Mesenchymal stem cell (in vitro differentiated cells and primary cell): ENCODE data around the gene GPX4.

Source experiments
- DNase-seq: peaks from one replicate; pipeline ENCODE4 v3.0.0-alpha.2; 2013
- H2AFZ ChIP-seq: one replicate; pipeline ENCODE4 v1.6.1; 2013; ENCODE audit warnings: low read depth, mild to moderate bottlenecking, control low read depth, inconsistent platforms, low read length, moderate library complexity
- H2AK5ac ChIP-seq: 2 replicates; pipeline ENCODE4 v1.6.1; 2013; ENCODE audit warnings: low read length, moderate library complexity, mild to moderate bottlenecking, inconsistent platforms; ENCODE audit not compliant: severe bottlenecking
- H2BK120ac ChIP-seq: one replicate; pipeline ENCODE4 v1.6.1; 2013; ENCODE audit warnings: low read depth, mild to moderate bottlenecking, inconsistent platforms, low read length, moderate library complexity
- H2BK12ac ChIP-seq, 2 experiments: one replicate each; pipeline ENCODE4 v1.6.1; 2013; ENCODE audit warnings: inconsistent platforms in 2 of 2, low read length in 2 of 2, mild to moderate bottlenecking in 2 of 2, moderate library complexity in 2 of 2, control low read depth in 1 of 2
- H2BK15ac ChIP-seq: one replicate; pipeline ENCODE4 v1.6.1; 2013; ENCODE audit warnings: mild to moderate bottlenecking, low read depth, inconsistent platforms; ENCODE audit not compliant: poor library complexity, severe bottlenecking
- H2BK5ac ChIP-seq: 2 replicates; pipeline ENCODE4 v1.6.1; 2013; ENCODE audit warnings: low read depth, mild to moderate bottlenecking, low read length, control low read depth, inconsistent platforms; ENCODE audit not compliant: poor library complexity, severe bottlenecking
- H3K14ac ChIP-seq, 2 experiments: one replicate each; pipeline ENCODE4 v1.6.1; 2013; ENCODE audit warnings: inconsistent platforms in 2 of 2, low read length in 2 of 2, control low read depth in 1 of 2, mild to moderate bottlenecking in 1 of 2, moderate library complexity in 1 of 2
- H3K18ac ChIP-seq, 2 experiments: one replicate each; pipeline ENCODE4 v1.6.1; 2013; ENCODE audit warnings: inconsistent platforms in 2 of 2, low read length in 2 of 2, control low read depth in 1 of 2, low read depth in 1 of 2, mild to moderate bottlenecking in 1 of 2
- H3K23ac ChIP-seq, 2 experiments: one replicate each; pipeline ENCODE4 v1.6.1; 2013; ENCODE audit warnings: inconsistent platforms in 2 of 2, low read length in 2 of 2, mild to moderate bottlenecking in 2 of 2, moderate library complexity in 2 of 2, control low read depth in 1 of 2
- H3K27ac ChIP-seq: 2 replicates; pipeline ENCODE4 v1.5.1; 2013; ENCODE audit warnings: mild to moderate bottlenecking, moderate library complexity, low read length, control low read depth, inconsistent platforms; ENCODE audit not compliant: poor library complexity, severe bottlenecking
- H3K27me3 ChIP-seq, 2 experiments: 2 replicates each; pipeline versions ENCODE4 v1.6.1 to v1.7.0; 2013; ENCODE audit warnings: low read length in 2 of 2, mild to moderate bottlenecking in 2 of 2, moderate library complexity in 2 of 2, control low read depth in 1 of 2, inconsistent platforms in 1 of 2; ENCODE audit not compliant: control insufficient read depth in 1 of 2, insufficient read depth in 1 of 2
- H3K36me3 ChIP-seq, 2 experiments: 2 replicates each; pipeline versions ENCODE4 v1.6.1 to v1.7.0; 2013; ENCODE audit warnings: low read length in 2 of 2, control low read depth in 1 of 2, inconsistent platforms in 1 of 2, low read depth in 1 of 2, mild to moderate bottlenecking in 1 of 2; ENCODE audit not compliant: insufficient read depth in 2 of 2, control insufficient read depth in 1 of 2
- H3K4ac ChIP-seq, 2 experiments: one replicate each; pipeline ENCODE4 v1.6.1; 2013; ENCODE audit warnings: inconsistent platforms in 2 of 2, low read length in 2 of 2, mild to moderate bottlenecking in 2 of 2, moderate library complexity in 2 of 2, control low read depth in 1 of 2, low read depth in 1 of 2
- H3K4me1 ChIP-seq: 2 replicates; pipeline ENCODE4 v1.6.1; 2013; ENCODE audit warnings: low read depth, low read length, control low read depth; ENCODE audit not compliant: control insufficient read depth, insufficient read depth
- H3K4me2 ChIP-seq: 2 replicates; pipeline ENCODE4 v1.6.1; 2013; ENCODE audit warnings: low read length, mild to moderate bottlenecking, inconsistent platforms; ENCODE audit not compliant: poor library complexity, severe bottlenecking
- H3K4me3 ChIP-seq, 2 experiments: 2 replicates each; pipeline versions ENCODE4 v1.5.1 to v1.7.0; 2013; ENCODE audit warnings: low read length in 2 of 2, mild to moderate bottlenecking in 2 of 2, control low read depth in 1 of 2, low read depth in 1 of 2; ENCODE audit not compliant: insufficient read depth in 1 of 2
- H3K79me1 ChIP-seq: replicated peaks from 2 replicates; pipeline ENCODE4 v1.6.1; 2013; ENCODE audit warnings: mild to moderate bottlenecking, control low read depth, low read length, inconsistent platforms; ENCODE audit not compliant: poor library complexity, severe bottlenecking
- H3K9ac ChIP-seq: 2 replicates; pipeline ENCODE4 v1.7.0; 2013; ENCODE audit warnings: mild to moderate bottlenecking, low read length, moderate library complexity
- H3K9me3 ChIP-seq: 2 replicates; pipeline ENCODE4 v1.7.0; 2013; ENCODE audit warnings: mild to moderate bottlenecking, low read length; ENCODE audit not compliant: control insufficient read depth
- H4K8ac ChIP-seq: one replicate; pipeline ENCODE4 v1.6.1; 2013; ENCODE audit warnings: inconsistent platforms, mild to moderate bottlenecking, low read length, moderate library complexity
- H4K91ac ChIP-seq: one replicate; pipeline ENCODE4 v1.6.1; 2013; ENCODE audit warnings: mild to moderate bottlenecking, low read length, inconsistent platforms
- WGBS: methylation state at CpG from one replicate; pipeline ENCODE4 v1.1.7; 2013; ENCODE audit warnings: mixed read lengths; 5-methylcytosine and 5-hydroxymethylcytosine counted together

The GPX4 gene

GRCh38 chr19:1107661-1108261 lies 4.0 kb downstream of the GPX4 start:
- Histone ChIP-seq H3K23ac (no peak overlapping the region), H3K79me1 (peaks cover 6% of the 10 kb centered on the region), H4K8ac (no peak overlapping the region), H3K4me2 (no peak overlapping the region), H3K9ac (no peak overlapping the region), H3K4me1 (peaks cover 35% of the 10 kb centered on the region), H2BK15ac (no peak overlapping the region), H2BK120ac (no peak overlapping the region), H3K18ac (no peak overlapping the region), H2AK5ac (no peak overlapping the region), H3K14ac (no peak overlapping the region), H3K4me3 (no peak overlapping the region), H4K91ac (no peak overlapping the region), H2BK5ac (no peak overlapping the region), H3K27me3 (no peaks in the 10 kb centered on the region), H3K4ac (no peak overlapping the region), H3K27ac (peak overlapping the region; percentile 13), H2BK12ac (no peak overlapping the region), H3K36me3 (peaks cover 44 to 79% of the 10 kb centered on the region in 2 experiments), H3K9me3 (no peaks in the 10 kb centered on the region), H2AFZ (no peak overlapping the region)
- WGBS, result 93% methylated on average over 25 of the region's 25 CpGs
- peak; percentile 22 for DNase-seq

- H3K36me3 ChIP-seq, result peaks cover 48 to 84% of the 10 kb centered on the region in 2 experiments
- no peak overlapping the region for H3K4ac ChIP-seq
- peak overlapping the region; percentile 18 for H2BK15ac ChIP-seq
- H3K4me3 ChIP-seq, result no peak overlapping the region
- H3K4me1 ChIP-seq, result peaks cover 36% of the 10 kb centered on the region
- H3K27me3 ChIP-seq, result no peaks in the 10 kb centered on the region
- H2AK5ac ChIP-seq, result no peak overlapping the region
- no peak overlapping the region for H3K27ac ChIP-seq
- DNase-seq, result no peak
- H2BK5ac ChIP-seq, result no peak overlapping the region
- no peak overlapping the region for H3K18ac ChIP-seq
- H3K9ac ChIP-seq, result no peak overlapping the region
- H2AFZ ChIP-seq, result no peak overlapping the region
- WGBS, result 98% methylated on average over 78 of the region's 89 CpGs
- no peak overlapping the region for H2BK12ac ChIP-seq
- peaks cover 6% of the 10 kb centered on the region for H3K79me1 ChIP-seq
- H3K9me3 ChIP-seq, result no peaks in the 10 kb centered on the region
- H3K4me2 ChIP-seq, result no peak overlapping the region
- H4K8ac ChIP-seq, result no peak overlapping the region
- peak overlapping the region; percentile 30 for H2BK120ac ChIP-seq
- no peak overlapping the region for H4K91ac ChIP-seq
- H3K23ac ChIP-seq, result no peak overlapping the region
- no peak overlapping the region for H3K14ac ChIP-seq
These were observed 4.7 kb downstream of the GPX4 start for GRCh38 chr19:1108291-1109031.

GRCh38 chr19:1109032-1109551 lies 5.3 kb downstream of the GPX4 start:
- H3K14ac ChIP-seq, result no peak overlapping the region
- no peak overlapping the region for H3K4me2 ChIP-seq
- H3K18ac ChIP-seq, result no peak overlapping the region
- no peak overlapping the region for H4K8ac ChIP-seq
- H2AFZ ChIP-seq, result no peak overlapping the region
- H2BK12ac ChIP-seq, result no peak overlapping the region
- peaks cover 6% of the 10 kb centered on the region for H3K79me1 ChIP-seq
- H3K23ac ChIP-seq, result no peak overlapping the region
- H2BK15ac ChIP-seq, result no peak overlapping the region
- DNase-seq, result no peak
- H3K27me3 ChIP-seq, result no peaks in the 10 kb centered on the region
- WGBS, result 97% methylated on average over 41 of the region's 48 CpGs
- H3K9me3 ChIP-seq, result no peaks in the 10 kb centered on the region
- H3K4me3 ChIP-seq, result no peak overlapping the region
- no peak overlapping the region for H3K9ac ChIP-seq
- H3K36me3 ChIP-seq, result peaks cover 54 to 91% of the 10 kb centered on the region in 2 experiments
- no peak overlapping the region for H2BK5ac ChIP-seq
- H2BK120ac ChIP-seq, result no peak overlapping the region
- H4K91ac ChIP-seq, result no peak overlapping the region
- H2AK5ac ChIP-seq, result no peak overlapping the region
- peaks cover 42% of the 10 kb centered on the region for H3K4me1 ChIP-seq
- H3K4ac ChIP-seq, result no peak overlapping the region
- H3K27ac ChIP-seq, result no peak overlapping the region
